Measurements from ENCODE around the gene NUTM2G.
"Not testable (repeated sequence)": the region's sequence is repeated elsewhere in the genome, so short reads cannot be mapped to it uniquely, and the experiment has no call there.

The NUTM2G gene

DNA sequence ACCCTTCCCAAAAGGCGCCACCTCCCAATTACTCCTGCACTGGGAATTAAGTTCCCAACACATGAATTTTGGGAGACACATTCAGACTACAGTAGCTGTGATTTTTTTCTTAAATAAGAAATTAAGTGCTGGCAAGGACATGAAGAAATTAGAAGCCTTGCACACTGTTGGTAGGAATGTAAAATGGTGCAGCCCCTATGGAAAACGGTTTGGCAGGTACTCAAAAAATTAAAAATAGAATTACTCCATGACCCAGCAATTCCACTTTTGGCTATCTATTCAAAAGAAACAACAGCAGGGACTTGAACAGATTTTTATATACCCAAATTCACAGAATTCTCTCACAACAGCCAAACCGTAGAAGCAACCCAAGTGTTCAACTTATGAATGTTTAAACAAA is 55.5 kb downstream of the NUTM2G start:
- H3K4me3 ChIP-seq (ENCODE audit: low read depth, low read length); in situ Hi-C loops (cut with HindIII; ENCODE audit: low sequenced_read_pairs); DNase-seq (ENCODE audit: low read depth, low spot score): not testable (repeated sequence)

DNA sequence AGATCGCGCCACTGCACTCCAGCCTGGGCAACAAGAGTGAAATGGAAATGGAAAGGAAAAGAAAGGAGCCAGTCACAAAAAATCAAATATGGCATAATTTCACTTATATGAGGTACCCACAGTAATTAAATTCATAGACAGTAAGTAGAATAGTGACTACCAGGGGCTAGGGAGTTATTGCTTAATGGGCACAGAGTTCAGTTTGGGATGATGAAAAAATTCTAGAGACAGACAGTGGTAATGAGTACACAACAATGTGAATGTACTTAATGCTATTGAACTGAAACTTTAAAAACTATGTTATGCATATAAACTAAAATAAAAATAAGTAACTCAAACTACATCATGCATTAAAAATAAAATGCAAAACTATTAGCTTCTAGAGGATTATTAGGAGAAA is 56.2 kb downstream of the NUTM2G start:
- in situ Hi-C loops (cut with HindIII; ENCODE audit: low sequenced_read_pairs); DNase-seq (ENCODE audit: low read depth, low spot score); H3K4me3 ChIP-seq (ENCODE audit: low read depth, low read length): not testable (repeated sequence)

Data from astrocyte of the spinal cord (primary cell).